GM12878 (cell line): ENCODE data around the gene ANKRD31. TPM values are rescaled to one million over a fixed set of nuclear protein-coding genes. Genes with fewer than 3 reads are reported as not detected.

Experiments
- ATAC-seq: fragments of 200-7000 bp; cut with Tn5 transposase; 3 replicates; pipeline ENCODE4 v1.9.1; 2020; ENCODE audit warnings: mild to moderate bottlenecking, moderate library complexity
- BruUV-seq: library from RNA; stranded (reverse); fragments of 400-500 nt; replicated peaks from 2 replicates; lab custom pipeline; 2021; lab: Mats Ljungman, UMichigan
- CTCF ChIA-PET: fragments of 300-600 bp; sonication (Branson Sonifier 250); formaldehyde crosslinking; extraction: SDS; loops from one replicate; lab custom pipeline; 2021; ENCODE audit warnings: inconsistent platforms; lab: Yijun Ruan, JAX
- POLR2A ChIA-PET: fragments of 350-600 bp; formaldehyde crosslinking; extraction: SDS; loops from one replicate; lab custom pipeline; 2021; ENCODE audit warnings: inconsistent platforms; lab: Charles Lee
- RAD21 ChIA-PET: fragments of 300-600 bp; sonication (Branson Sonifier 250); formaldehyde crosslinking; loops from one replicate; lab custom pipeline; 2023; ENCODE audit warnings: antibody characterized with exemption; ENCODE audit not compliant: unreplicated experiment; lab: Charles Lee
- SMC1A ChIA-PET: fragments of 300-600 bp; sonication (Branson Sonifier 250); formaldehyde crosslinking; loops from one replicate; lab custom pipeline; 2023; ENCODE audit not compliant: unreplicated experiment, uncharacterized antibody; lab: Charles Lee
- DNase-seq: peaks from one replicate; pipeline ENCODE4 v3.0.0-alpha.2; 2011; ENCODE audit warnings: low read depth, low spot score
- FAIRE-seq: peaks from 3 replicates; lab custom pipeline; 2011; peaks lifted over from hg19 to GRCh38; lab: Jason Lieb, UNC
- H2AFZ ChIP-seq: 2 replicates; pipeline ENCODE4 v1.6.0; 2011; ENCODE audit warnings: low read depth, low read length, control low read depth; ENCODE audit not compliant: control insufficient read depth
- H3K27ac ChIP-seq: 2 replicates; pipeline ENCODE4 v1.5.1; 2011; ENCODE audit warnings: control low read depth; ENCODE audit not compliant: control insufficient read depth, insufficient read depth
- H3K27me3 ChIP-seq, 2 experiments: replicated peaks in 1 of 2; 2 replicates each; pipeline versions ENCODE4 v1.6.0 to v1.6.1; 2011; ENCODE audit warnings: low read length in 1 of 2; ENCODE audit not compliant: control insufficient read depth in 2 of 2, insufficient read depth in 2 of 2
- H3K36me3 ChIP-seq, 2 experiments: 2 replicates each; pipeline ENCODE4 v1.5.1; 2011; ENCODE audit warnings: low read length in 1 of 2; ENCODE audit not compliant: control insufficient read depth in 2 of 2, insufficient read depth in 2 of 2
- H3K4me1 ChIP-seq: 2 replicates; pipeline ENCODE4 v1.6.1; 2011; ENCODE audit warnings: mild to moderate bottlenecking, low read length, moderate library complexity, mixed read lengths; ENCODE audit not compliant: control insufficient read depth, insufficient read depth
- H3K4me2 ChIP-seq: 2 replicates; pipeline ENCODE4 v1.6.0; 2011; ENCODE audit warnings: control low read depth; ENCODE audit not compliant: control insufficient read depth, insufficient read depth
- H3K4me3 ChIP-seq: fragments of 200-600 bp; sonication (generic); 2 replicates; pipeline ENCODE4 v1.5.1; 2016
- H3K79me2 ChIP-seq: 2 replicates; pipeline ENCODE4 v1.6.0; 2011; ENCODE audit warnings: low read length; ENCODE audit not compliant: control insufficient read depth, insufficient read depth
- H3K9ac ChIP-seq: 2 replicates; pipeline ENCODE4 v1.8.0; 2011; ENCODE audit warnings: low read length, control low read depth, mixed read lengths; ENCODE audit not compliant: control insufficient read depth, insufficient read depth
- H3K9me3 ChIP-seq: replicated peaks from 3 replicates; pipeline ENCODE4 v1.5.1; 2011; ENCODE audit warnings: mild to moderate bottlenecking, low read length; ENCODE audit not compliant: control insufficient read depth, insufficient read depth
- H4K20me1 ChIP-seq: 2 replicates; pipeline ENCODE4 v1.6.0; 2011; ENCODE audit not compliant: control insufficient read depth, insufficient read depth
- HCFC1 ChIP-seq: fragments of 150-350 bp; IDR thresholded peaks from 2 replicates; pipeline ENCODE4 v1.6.1; 2014; ENCODE audit warnings: low read length
- JUNB ChIP-seq: IDR thresholded peaks from 2 replicates; pipeline ENCODE4 v1.6.1; 2016; ENCODE audit warnings: antibody characterized with exemption, mild to moderate bottlenecking
- MTA3 ChIP-seq: IDR thresholded peaks from 2 replicates; pipeline ENCODE4 v1.6.1; 2012; ENCODE audit warnings: low read length, inconsistent platforms, borderline replicate concordance
- MXI1 ChIP-seq: fragments of 150-350 bp; IDR thresholded peaks from 2 replicates; pipeline ENCODE4 v1.6.1; 2011; ENCODE audit warnings: low read depth, mild to moderate bottlenecking, inconsistent platforms, low read length, improper control_type of control experiment
- NFXL1 ChIP-seq: fragments of 450-650 bp; IDR thresholded peaks from 2 replicates; pipeline ENCODE4 v1.6.1; 2017; ENCODE audit warnings: antibody characterized with exemption, mild to moderate bottlenecking, borderline replicate concordance
- NR2C2 ChIP-seq: IDR thresholded peaks from 2 replicates; pipeline ENCODE4 v1.6.1; 2011; ENCODE audit warnings: borderline replicate concordance, low read depth; ENCODE audit not compliant: control insufficient read depth, insufficient read length
- RUNX3 ChIP-seq: IDR thresholded peaks from 2 replicates; pipeline ENCODE4 v1.6.1; 2012; ENCODE audit warnings: low read length, inconsistent platforms
- ZNF207 ChIP-seq: fragments of 450-650 bp; IDR thresholded peaks from 2 replicates; pipeline ENCODE4 v1.6.1; 2014; ENCODE audit warnings: antibody characterized with exemption, mild to moderate bottlenecking, borderline replicate concordance
- in situ Hi-C: fragments of 300-500 bp; cut with MboI; formaldehyde crosslinking; loops from 9 replicates; pipeline ENCODE4 v1.14.3; 2018; ENCODE audit warnings: mixed read lengths
- intact Hi-C: fragments of 100-400 bp; cut with micrococcal nuclease; formaldehyde crosslinking; loops from one replicate; pipeline ENCODE4 v1.14.2; 2022; ENCODE audit not compliant: unreplicated experiment
- polyA plus RNA-seq, 11 experiments: library from polyadenylated mRNA; depleted of rRNA in 4 of 11; unstranded in 6 of 11; stranded (reverse) in 5 of 11; fragments of >200 nt; fragmentation: Nextera tagmentation in 4 of 11; fragmentation: Illumina TruSeq in 1 of 11; extraction: Ambion mirVana in 4 of 11; extraction: Trizol in 1 of 11; gene quantifications; 1 replicate in 1 of 11; 2 replicates in 10 of 11; pipeline versions ENCODE4 v1.2.1 to v1.2.3, GENCODE V29; 2011 to 2016; ENCODE audit warnings: inconsistent platforms in 2 of 11, missing spikeins in 2 of 11, low read depth in 1 of 11
- total RNA-seq, 4 experiments: library from RNA; depleted of rRNA in 3 of 4; stranded (reverse); fragments of >200 nt in 3 of 4; fragmentation: Illumina TruSeq in 1 of 4; extraction: Trizol in 1 of 4; gene quantifications; 2 replicates each; pipeline versions ENCODE4 v1.2.1 to v1.2.3, GENCODE V29; 2013 to 2021
- TF ChIP-seq, protein P1 (sequence below): fragments of 450-650 bp; formaldehyde crosslinking; IDR thresholded peaks from 2 replicates; pipeline ENCODE4 v1.4.0; 2022; ENCODE audit warnings: mild to moderate bottlenecking, moderate library complexity
- TF ChIP-seq, protein P2 (sequence below): fragments of 450-650 bp; IDR thresholded peaks from 2 replicates; pipeline ENCODE4 v1.6.1; 2016; ENCODE audit warnings: mild to moderate bottlenecking
- TF ChIP-seq, protein P3 (sequence below): fragments of 450-650 bp; IDR thresholded peaks from 2 replicates; pipeline ENCODE4 v1.6.1; 2017; ENCODE audit warnings: antibody characterized with exemption, mild to moderate bottlenecking, moderate library complexity
- TF ChIP-seq, protein P4 (sequence below): fragments of 450-650 bp; IDR thresholded peaks from 2 replicates; pipeline ENCODE4 v1.6.1; 2017; ENCODE audit warnings: mild to moderate bottlenecking, low read depth, inconsistent platforms; ENCODE audit not compliant: poor library complexity, severe bottlenecking

Gene ANKRD31
- total and polyA plus RNA-seq, 10 of the 15 experiments (the other 5 are each of a cell fraction or from before 2014, with no cell fraction given) = under 0.01 to 0.10 (median 0.04) TPM; not detected in 3

DNA sequence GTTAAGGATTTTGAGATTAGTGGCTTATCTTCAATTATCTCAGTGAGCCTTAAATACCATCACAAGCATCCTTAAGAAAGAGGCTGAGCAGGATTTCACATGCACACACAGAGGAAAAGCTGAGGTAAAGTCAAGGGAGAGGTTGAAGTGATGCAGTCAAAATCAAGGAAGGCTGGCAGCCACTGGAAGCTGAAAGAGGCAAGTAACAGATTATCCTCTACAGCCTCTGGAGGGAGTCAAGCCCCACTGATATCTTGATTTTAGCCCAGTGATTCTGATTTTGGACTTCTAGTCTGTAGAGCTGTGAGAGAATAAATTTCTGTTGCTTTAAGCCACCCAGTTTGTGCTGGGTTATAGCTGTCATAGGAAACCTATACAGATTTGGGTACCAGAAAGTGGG, 80.1 kb downstream of the ANKRD31 start (continued):
- TF ChIP-seq, protein P1, sequence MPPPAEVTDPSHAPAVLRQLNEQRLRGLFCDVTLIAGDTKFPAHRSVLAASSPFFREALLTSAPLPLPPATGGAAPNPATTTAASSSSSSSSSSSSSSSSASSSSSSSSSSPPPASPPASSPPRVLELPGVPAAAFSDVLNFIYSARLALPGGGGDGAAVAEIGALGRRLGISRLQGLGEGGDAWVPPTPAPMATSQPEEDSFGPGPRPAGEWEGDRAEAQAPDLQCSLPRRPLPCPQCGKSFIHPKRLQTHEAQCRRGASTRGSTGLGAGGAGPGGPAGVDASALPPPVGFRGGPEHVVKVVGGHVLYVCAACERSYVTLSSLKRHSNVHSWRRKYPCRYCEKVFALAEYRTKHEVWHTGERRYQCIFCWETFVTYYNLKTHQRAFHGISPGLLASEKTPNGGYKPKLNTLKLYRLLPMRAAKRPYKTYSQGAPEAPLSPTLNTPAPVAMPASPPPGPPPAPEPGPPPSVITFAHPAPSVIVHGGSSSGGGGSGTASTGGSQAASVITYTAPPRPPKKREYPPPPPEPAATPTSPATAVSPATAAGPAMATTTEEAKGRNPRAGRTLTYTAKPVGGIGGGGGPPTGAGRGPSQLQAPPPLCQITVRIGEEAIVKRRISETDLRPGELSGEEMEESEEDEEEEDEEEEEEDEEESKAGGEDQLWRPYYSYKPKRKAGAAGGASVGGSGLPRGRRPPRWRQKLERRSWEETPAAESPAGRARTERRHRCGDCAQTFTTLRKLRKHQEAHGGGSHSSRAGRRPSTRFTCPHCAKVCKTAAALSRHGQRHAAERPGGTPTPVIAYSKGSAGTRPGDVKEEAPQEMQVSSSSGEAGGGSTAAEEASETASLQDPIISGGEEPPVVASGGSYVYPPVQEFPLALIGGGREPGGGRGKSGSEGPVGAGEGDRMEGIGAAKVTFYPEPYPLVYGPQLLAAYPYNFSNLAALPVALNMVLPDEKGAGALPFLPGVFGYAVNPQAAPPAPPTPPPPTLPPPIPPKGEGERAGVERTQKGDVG = no peak
- TF ChIP-seq NFXL1 (no peak), MXI1 (no peak)
- TF ChIP-seq, protein P2, sequence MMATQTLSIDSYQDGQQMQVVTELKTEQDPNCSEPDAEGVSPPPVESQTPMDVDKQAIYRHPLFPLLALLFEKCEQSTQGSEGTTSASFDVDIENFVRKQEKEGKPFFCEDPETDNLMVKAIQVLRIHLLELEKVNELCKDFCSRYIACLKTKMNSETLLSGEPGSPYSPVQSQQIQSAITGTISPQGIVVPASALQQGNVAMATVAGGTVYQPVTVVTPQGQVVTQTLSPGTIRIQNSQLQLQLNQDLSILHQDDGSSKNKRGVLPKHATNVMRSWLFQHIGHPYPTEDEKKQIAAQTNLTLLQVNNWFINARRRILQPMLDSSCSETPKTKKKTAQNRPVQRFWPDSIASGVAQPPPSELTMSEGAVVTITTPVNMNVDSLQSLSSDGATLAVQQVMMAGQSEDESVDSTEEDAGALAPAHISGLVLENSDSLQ = no peak

DNA sequence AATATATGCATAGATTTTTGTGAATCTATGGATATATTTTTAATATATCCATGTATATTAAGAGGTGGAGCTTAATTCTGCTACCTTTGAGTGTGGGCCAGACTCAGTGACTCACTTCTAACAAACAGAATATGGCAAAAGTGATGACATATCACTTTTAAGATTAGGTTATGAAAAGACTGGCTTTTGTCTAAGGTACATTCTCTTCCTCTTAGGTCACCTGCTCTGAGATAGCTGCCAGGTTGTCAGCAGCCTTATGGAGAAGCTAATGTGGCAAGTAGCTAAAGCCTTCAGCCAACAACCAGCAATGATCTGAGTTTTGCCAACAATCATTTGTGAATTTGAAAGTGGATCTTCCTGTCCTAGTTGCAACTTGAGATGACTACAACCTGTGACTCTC, 83.8 kb downstream of the ANKRD31 start:
- ChIA-PET POLR2A (no interaction called here), CTCF (no interaction called here), SMC1A (no interaction called here), RAD21 (no interaction called here)
- Histone ChIP-seq H3K36me3 (no peaks in the 10 kb centered on the region), H3K9me3 (no peaks in the 10 kb centered on the region), H2AFZ (no peak overlapping the region), H3K4me3 (no peak overlapping the region), H3K4me2 (no peak overlapping the region), H4K20me1 (no peaks in the 10 kb centered on the region), H3K4me1 (no peaks in the 10 kb centered on the region), H3K27me3 (no peaks in the 10 kb centered on the region), H3K27ac (no peak overlapping the region), H3K9ac (no peak overlapping the region), H3K79me2 (no peaks in the 10 kb centered on the region)
- FAIRE-seq = no peak
- in situ Hi-C loops = no loop called here
- no peak for DNase-seq
- ATAC-seq = no peak
- no TSS peak for BruUV-seq
- intact Hi-C loops = no loop called here
- TF ChIP-seq RUNX3 (no peak), NR2C2 (no peak), MTA3 (no peak), JUNB (no peak), ZNF207 (no peak), HCFC1 (no peak)
- TF ChIP-seq, protein P3, sequence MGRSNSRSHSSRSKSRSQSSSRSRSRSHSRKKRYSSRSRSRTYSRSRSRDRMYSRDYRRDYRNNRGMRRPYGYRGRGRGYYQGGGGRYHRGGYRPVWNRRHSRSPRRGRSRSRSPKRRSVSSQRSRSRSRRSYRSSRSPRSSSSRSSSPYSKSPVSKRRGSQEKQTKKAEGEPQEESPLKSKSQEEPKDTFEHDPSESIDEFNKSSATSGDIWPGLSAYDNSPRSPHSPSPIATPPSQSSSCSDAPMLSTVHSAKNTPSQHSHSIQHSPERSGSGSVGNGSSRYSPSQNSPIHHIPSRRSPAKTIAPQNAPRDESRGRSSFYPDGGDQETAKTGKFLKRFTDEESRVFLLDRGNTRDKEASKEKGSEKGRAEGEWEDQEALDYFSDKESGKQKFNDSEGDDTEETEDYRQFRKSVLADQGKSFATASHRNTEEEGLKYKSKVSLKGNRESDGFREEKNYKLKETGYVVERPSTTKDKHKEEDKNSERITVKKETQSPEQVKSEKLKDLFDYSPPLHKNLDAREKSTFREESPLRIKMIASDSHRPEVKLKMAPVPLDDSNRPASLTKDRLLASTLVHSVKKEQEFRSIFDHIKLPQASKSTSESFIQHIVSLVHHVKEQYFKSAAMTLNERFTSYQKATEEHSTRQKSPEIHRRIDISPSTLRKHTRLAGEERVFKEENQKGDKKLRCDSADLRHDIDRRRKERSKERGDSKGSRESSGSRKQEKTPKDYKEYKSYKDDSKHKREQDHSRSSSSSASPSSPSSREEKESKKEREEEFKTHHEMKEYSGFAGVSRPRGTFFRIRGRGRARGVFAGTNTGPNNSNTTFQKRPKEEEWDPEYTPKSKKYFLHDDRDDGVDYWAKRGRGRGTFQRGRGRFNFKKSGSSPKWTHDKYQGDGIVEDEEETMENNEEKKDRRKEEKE = no peak
- TF ChIP-seq, protein P4, sequence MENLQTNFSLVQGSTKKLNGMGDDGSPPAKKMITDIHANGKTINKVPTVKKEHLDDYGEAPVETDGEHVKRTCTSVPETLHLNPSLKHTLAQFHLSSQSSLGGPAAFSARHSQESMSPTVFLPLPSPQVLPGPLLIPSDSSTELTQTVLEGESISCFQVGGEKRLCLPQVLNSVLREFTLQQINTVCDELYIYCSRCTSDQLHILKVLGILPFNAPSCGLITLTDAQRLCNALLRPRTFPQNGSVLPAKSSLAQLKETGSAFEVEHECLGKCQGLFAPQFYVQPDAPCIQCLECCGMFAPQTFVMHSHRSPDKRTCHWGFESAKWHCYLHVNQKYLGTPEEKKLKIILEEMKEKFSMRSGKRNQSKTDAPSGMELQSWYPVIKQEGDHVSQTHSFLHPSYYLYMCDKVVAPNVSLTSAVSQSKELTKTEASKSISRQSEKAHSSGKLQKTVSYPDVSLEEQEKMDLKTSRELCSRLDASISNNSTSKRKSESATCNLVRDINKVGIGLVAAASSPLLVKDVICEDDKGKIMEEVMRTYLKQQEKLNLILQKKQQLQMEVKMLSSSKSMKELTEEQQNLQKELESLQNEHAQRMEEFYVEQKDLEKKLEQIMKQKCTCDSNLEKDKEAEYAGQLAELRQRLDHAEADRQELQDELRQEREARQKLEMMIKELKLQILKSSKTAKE = no peak
